ENCODE measurements around the gene RAP1A.

DNA sequence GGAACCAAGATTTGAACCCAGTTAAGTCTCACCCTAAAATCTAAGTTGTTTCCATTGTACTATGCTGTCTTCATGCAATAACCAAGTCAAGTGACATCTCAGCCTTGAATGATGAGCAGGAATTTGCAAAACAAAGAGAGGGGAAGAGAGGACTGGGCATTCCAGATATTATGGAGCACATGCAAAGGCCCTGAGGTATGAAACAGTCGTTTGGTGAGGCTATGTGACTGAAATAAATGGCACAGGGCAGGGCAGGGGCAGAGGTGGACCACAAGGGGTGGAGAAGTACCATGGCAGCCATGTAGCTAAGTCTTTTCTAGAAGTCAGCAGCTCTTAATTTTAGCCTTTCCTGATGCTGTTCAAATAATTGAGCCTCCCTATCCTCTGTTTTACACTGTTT, 37.6 kb upstream of the RAP1A start:
- TF ChIP-seq, protein P1, sequence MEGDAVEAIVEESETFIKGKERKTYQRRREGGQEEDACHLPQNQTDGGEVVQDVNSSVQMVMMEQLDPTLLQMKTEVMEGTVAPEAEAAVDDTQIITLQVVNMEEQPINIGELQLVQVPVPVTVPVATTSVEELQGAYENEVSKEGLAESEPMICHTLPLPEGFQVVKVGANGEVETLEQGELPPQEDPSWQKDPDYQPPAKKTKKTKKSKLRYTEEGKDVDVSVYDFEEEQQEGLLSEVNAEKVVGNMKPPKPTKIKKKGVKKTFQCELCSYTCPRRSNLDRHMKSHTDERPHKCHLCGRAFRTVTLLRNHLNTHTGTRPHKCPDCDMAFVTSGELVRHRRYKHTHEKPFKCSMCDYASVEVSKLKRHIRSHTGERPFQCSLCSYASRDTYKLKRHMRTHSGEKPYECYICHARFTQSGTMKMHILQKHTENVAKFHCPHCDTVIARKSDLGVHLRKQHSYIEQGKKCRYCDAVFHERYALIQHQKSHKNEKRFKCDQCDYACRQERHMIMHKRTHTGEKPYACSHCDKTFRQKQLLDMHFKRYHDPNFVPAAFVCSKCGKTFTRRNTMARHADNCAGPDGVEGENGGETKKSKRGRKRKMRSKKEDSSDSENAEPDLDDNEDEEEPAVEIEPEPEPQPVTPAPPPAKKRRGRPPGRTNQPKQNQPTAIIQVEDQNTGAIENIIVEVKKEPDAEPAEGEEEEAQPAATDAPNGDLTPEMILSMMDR (IDR thresholded peaks at IDR 0.05), result no peak
- TF ChIP-seq POLR2AphosphoS5 (IDR thresholded peaks at IDR 0.05) (no peak), POLR2A (IDR thresholded peaks at IDR 0.05; ENCODE audit: low read depth) (no peak)

All from esophagus muscularis mucosa (tissue), 3 donors.